Osteocyte (in vitro differentiated cells): ENCODE data around the gene ALG1L2. TPM values are rescaled to one million over a fixed set of nuclear protein-coding genes. Genes with fewer than 3 reads are reported as not detected.
A peak's percentile ranks its signal among the peaks of the same experiment; 100 is the strongest.
"Not testable (repeated sequence)": the region's sequence is repeated elsewhere in the genome, so short reads cannot be mapped to it uniquely, and the experiment has no call there.

ENCODE experiments used
- DNase-seq: peaks from one replicate; pipeline ENCODE4 v3.0.0; 2021; ENCODE audit warnings: mixed read lengths; ENCODE audit not compliant: unreplicated experiment; ENCODE audit errors: extremely low spot score
- H3K27ac Mint-ChIP-seq: one replicate; pipeline ENCODE4 v1.8.0; 2021; ENCODE audit warnings: mild to moderate bottlenecking, mixed read lengths; ENCODE audit not compliant: unreplicated experiment
- H3K27me3 Mint-ChIP-seq: one replicate; pipeline ENCODE4 v1.8.0; 2021; ENCODE audit warnings: mixed read lengths; ENCODE audit not compliant: unreplicated experiment
- H3K36me3 Mint-ChIP-seq: one replicate; pipeline ENCODE4 v1.8.0; 2021; ENCODE audit warnings: mixed read lengths; ENCODE audit not compliant: unreplicated experiment
- H3K4me1 Mint-ChIP-seq: one replicate; pipeline ENCODE4 v1.8.0; 2021; ENCODE audit warnings: mixed read lengths; ENCODE audit not compliant: unreplicated experiment
- H3K4me3 Mint-ChIP-seq: one replicate; pipeline ENCODE4 v1.8.0; 2021; ENCODE audit warnings: mild to moderate bottlenecking, moderate library complexity, mixed read lengths; ENCODE audit not compliant: unreplicated experiment
- H3K9me3 Mint-ChIP-seq: one replicate; pipeline ENCODE4 v1.8.0; 2021; ENCODE audit warnings: mixed read lengths; ENCODE audit not compliant: unreplicated experiment
- CTCF ChIP-seq: fragments of 200-600 bp; sonication (generic); IDR thresholded peaks from 2 replicates; pipeline ENCODE4 v1.5.0; 2021; ENCODE audit warnings: antibody characterized with exemption, mild to moderate bottlenecking, moderate library complexity
- total RNA-seq: library from RNA; stranded (reverse); gene quantifications from 2 replicates; pipeline ENCODE4 v1.2.1, GENCODE V29; 2021

The ALG1L2 gene
- total RNA-seq, 1 donor from 2014 or later: 2.4 TPM

GRCh38 chr3:130136337-130136736 is 54.7 kb downstream of the ALG1L2 start:
- H3K27me3 Mint-ChIP-seq: peaks cover 16% of the 10 kb centered on the region

GRCh38 chr3:130137685-130138084 is 56.1 kb downstream of the ALG1L2 start:
- not testable (repeated sequence) for H3K4me1 Mint-ChIP-seq, H3K4me3 Mint-ChIP-seq, H3K27ac Mint-ChIP-seq, DNase-seq, H3K36me3 Mint-ChIP-seq, H3K9me3 Mint-ChIP-seq
- H3K27me3 Mint-ChIP-seq: peaks cover 16% of the 10 kb centered on the region

More at GRCh38 chr3:130136337-130136736, 54.7 kb downstream of the ALG1L2 start:
- H3K4me1 Mint-ChIP-seq, H3K9me3 Mint-ChIP-seq, DNase-seq, H3K4me3 Mint-ChIP-seq, H3K36me3 Mint-ChIP-seq, H3K27ac Mint-ChIP-seq: not testable (repeated sequence)

- H3K4me1 Mint-ChIP-seq, H3K4me3 Mint-ChIP-seq, H3K27ac Mint-ChIP-seq, DNase-seq, H3K36me3 Mint-ChIP-seq, H3K9me3 Mint-ChIP-seq: not testable (repeated sequence)
- H3K27me3 Mint-ChIP-seq: peaks cover 19% of the 10 kb centered on the region
Observed at GRCh38 chr3:130138992-130139391, 57.4 kb downstream of the ALG1L2 start.

- H3K36me3 Mint-ChIP-seq, DNase-seq, H3K27ac Mint-ChIP-seq, H3K9me3 Mint-ChIP-seq, H3K4me3 Mint-ChIP-seq, H3K4me1 Mint-ChIP-seq: not testable (repeated sequence)
- peaks cover 19% of the 10 kb centered on the region for H3K27me3 Mint-ChIP-seq
Observed at GRCh38 chr3:130140756-130141155, 59.1 kb downstream of the ALG1L2 start.

GRCh38 chr3:130143648-130144327 is 62.2 kb downstream of the ALG1L2 start:
- H3K4me1 Mint-ChIP-seq, H3K9me3 Mint-ChIP-seq, H3K36me3 Mint-ChIP-seq, DNase-seq, H3K27ac Mint-ChIP-seq, H3K4me3 Mint-ChIP-seq: not testable (repeated sequence)
- peaks cover 14% of the 10 kb centered on the region for H3K27me3 Mint-ChIP-seq
- peak; percentile 47 for TF ChIP-seq CTCF

GRCh38 chr3:130144328-130144650 is 62.7 kb downstream of the ALG1L2 start:
- DNase-seq, H3K36me3 Mint-ChIP-seq, H3K4me3 Mint-ChIP-seq, H3K27ac Mint-ChIP-seq, H3K9me3 Mint-ChIP-seq, H3K4me1 Mint-ChIP-seq: not testable (repeated sequence)
- peaks cover 14% of the 10 kb centered on the region for H3K27me3 Mint-ChIP-seq

- not testable (repeated sequence) for H3K36me3 Mint-ChIP-seq, H3K9me3 Mint-ChIP-seq, H3K27ac Mint-ChIP-seq, DNase-seq, H3K4me3 Mint-ChIP-seq, H3K4me1 Mint-ChIP-seq
- peaks cover 11% of the 10 kb centered on the region for H3K27me3 Mint-ChIP-seq
Observed at GRCh38 chr3:130145456-130145855, 63.8 kb downstream of the ALG1L2 start.

- not testable (repeated sequence) for H3K4me3 Mint-ChIP-seq, H3K4me1 Mint-ChIP-seq, H3K36me3 Mint-ChIP-seq
Observed at GRCh38 chr3:130146465-130146864, 64.8 kb downstream of the ALG1L2 start.

More at GRCh38 chr3:130146465-130146864, 64.8 kb downstream of the ALG1L2 start:
- H3K27me3 Mint-ChIP-seq, H3K27ac Mint-ChIP-seq, DNase-seq, H3K9me3 Mint-ChIP-seq: not testable (repeated sequence)

Other genes starting within 250 kb of the ALG1L2 start
- 34.6 and 37.8 TPM in 2 replicates for gene TMCC1, start 188.1 kb upstream of the ALG1L2 start, total RNA-seq
- not detected in 2 replicates for gene TRH, start 107.1 kb upstream of the ALG1L2 start, total RNA-seq